ENCODE measurements around the gene SLC25A45.

SLC25A45 gene

GRCh38 chr11:65421794-65422632, 39.6 kb upstream of the SLC25A45 start:
- no peaks in the 10 kb centered on the region for H3K27me3 ChIP-seq (replicated peaks)
- DNase-seq, result peak; percentile 94
- in situ Hi-C loops (cut with HindIII; ENCODE audit: low pct_ligation_motif_present, low sequenced_read_pairs), result loop anchor here (5.0 kb wide), 1 partner anchor 75 kb away; the partner anchor contains the start of gene MALAT1

GRCh38 chr11:65420979-65421793, 38.7 kb upstream of the SLC25A45 start:
- TF ChIP-seq CTCF (IDR thresholded peaks at IDR 0.05; ENCODE audit: low read depth, low read length, missing control alignments), result no peak
- peak; percentile 96 for DNase-seq
- H3K27me3 ChIP-seq (replicated peaks), result no peaks in the 10 kb centered on the region
- peak overlapping the region; percentile 49 for H3K4me3 ChIP-seq (ENCODE audit: low read depth, low read length)
- H3K36me3 ChIP-seq (replicated peaks), result peaks cover 34% of the 10 kb centered on the region
- in situ Hi-C loops (cut with HindIII; ENCODE audit: low pct_ligation_motif_present, low sequenced_read_pairs), result loop anchor here (5.0 kb wide), 1 partner anchor 76 kb away; the partner anchor contains the start of gene MALAT1
- H3K27ac ChIP-seq, result peak overlapping the region; percentile 100

More at GRCh38 chr11:65421794-65422632, 39.6 kb upstream of the SLC25A45 start:
- peak overlapping the region; percentile 96 for H3K4me3 ChIP-seq (ENCODE audit: low read depth, low read length)
- peak overlapping the region; percentile 100 for H3K27ac ChIP-seq
- H3K36me3 ChIP-seq (replicated peaks), result peaks cover 43% of the 10 kb centered on the region
- no peak for TF ChIP-seq CTCF (IDR thresholded peaks at IDR 0.05; ENCODE audit: low read depth, low read length, missing control alignments)

DNA sequence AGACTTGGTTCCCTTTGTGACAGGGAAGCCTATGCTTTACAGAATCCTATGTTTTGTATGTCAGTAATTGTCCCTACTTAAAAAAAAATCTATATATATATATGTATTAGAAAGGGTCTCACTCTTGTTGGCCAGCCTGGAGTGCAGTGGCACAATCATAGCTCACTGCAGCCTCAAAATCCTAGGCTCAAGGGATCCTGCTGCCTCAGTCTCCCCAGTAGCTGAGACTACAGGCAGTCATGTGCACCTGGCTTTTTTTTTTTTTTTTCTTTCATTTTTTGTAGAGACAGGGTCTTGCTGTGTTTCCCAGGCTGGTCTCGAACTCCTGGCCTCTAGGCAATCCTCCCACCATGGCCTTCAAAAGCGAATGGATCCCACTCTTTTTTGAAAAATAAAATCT, 38.1 kb upstream of the SLC25A45 start:
- DNase-seq, result no peak
- no peak for TF ChIP-seq CTCF (IDR thresholded peaks at IDR 0.05; ENCODE audit: low read depth, low read length, missing control alignments)
- Histone ChIP-seq H3K4me3 (ENCODE audit: low read depth, low read length) (peak overlapping the region; percentile 15), H3K27me3 (replicated peaks) (no peaks in the 10 kb centered on the region), H3K27ac (peak overlapping the region; percentile 100), H3K36me3 (replicated peaks) (peaks cover 28% of the 10 kb centered on the region)
- in situ Hi-C loops (cut with HindIII; ENCODE audit: low pct_ligation_motif_present, low sequenced_read_pairs), result loop anchor here (5.0 kb wide), 1 partner anchor 77 kb away; the partner anchor contains the start of gene MALAT1

GRCh38 chr11:65419772-65420481, 37.5 kb upstream of the SLC25A45 start:
- Histone ChIP-seq H3K27me3 (replicated peaks) (no peaks in the 10 kb centered on the region), H3K36me3 (replicated peaks) (peaks cover 22% of the 10 kb centered on the region), H3K27ac (peak overlapping the region; percentile 100), H3K4me3 (ENCODE audit: low read depth, low read length) (peak overlapping the region; percentile 15)
- in situ Hi-C loops (cut with HindIII; ENCODE audit: low pct_ligation_motif_present, low sequenced_read_pairs), result loop anchor here (5.0 kb wide), 1 partner anchor 77 kb away; the partner anchor contains the start of gene MALAT1
- DNase-seq, result peak; percentile 92
- no peak for TF ChIP-seq CTCF (IDR thresholded peaks at IDR 0.05; ENCODE audit: low read depth, low read length, missing control alignments)

- Histone ChIP-seq H3K4me3 (ENCODE audit: low read depth, low read length) (peak overlapping the region; percentile 17), H3K27ac (peak overlapping the region; percentile 100), H3K27me3 (replicated peaks) (no peaks in the 10 kb centered on the region), H3K36me3 (replicated peaks) (peaks cover 17% of the 10 kb centered on the region)
- no peak for DNase-seq
- in situ Hi-C loops (cut with HindIII; ENCODE audit: low pct_ligation_motif_present, low sequenced_read_pairs), result no loop called here
- TF ChIP-seq CTCF (IDR thresholded peaks at IDR 0.05; ENCODE audit: low read depth, low read length, missing control alignments), result no peak
Measured at GRCh38 chr11:65419460-65419771, 37.0 kb upstream of the SLC25A45 start.
